Measurements from ENCODE around the gene CNNM1. TPM values are rescaled to one million over a fixed set of nuclear protein-coding genes. Genes with fewer than 3 reads are reported as not detected.

CNNM1 gene
- total and polyA plus RNA-seq, 9 of the 15 experiments (the other 6 are each of a cell fraction or from before 2014, with no cell fraction given) = not detected

GRCh38 chr10:99372546-99373271 lies 43.6 kb downstream of the CNNM1 start:
- Histone ChIP-seq H4K20me1 (replicated peaks; ENCODE audit: control insufficient read depth, insufficient read depth, low read length) (no peaks in the 10 kb centered on the region), H3K9me1 (ENCODE audit: control insufficient read depth, insufficient read depth, low read length) (no peaks in the 10 kb centered on the region), H3K4me3 (no peak overlapping the region), H3K27me3 (ENCODE audit: control insufficient read depth in 2 of 2, insufficient read depth in 2 of 2, low read length in 2 of 2) (0 out of 5 replicates have a peak, but pooled peaks cover 0 to 4% of the 10 kb centered on the region in 2 experiments), H2AFZ (ENCODE audit: low read depth, low read length) (no peak overlapping the region), H3K79me2 (ENCODE audit: control insufficient read depth, insufficient read depth, low read length) (no peaks in the 10 kb centered on the region), H3K4me1 (replicated peaks in 1 of 2; ENCODE audit: control insufficient read depth in 2 of 2, insufficient read depth in 2 of 2, low read length in 2 of 2) (no peaks in the 10 kb centered on the region), H3K9me3 (replicated peaks; ENCODE audit: control insufficient read depth, insufficient read depth, low read depth, low read length) (no peaks in the 10 kb centered on the region), H3K36me3 (ENCODE audit: control insufficient read depth, insufficient read depth, low read length) (no peaks in the 10 kb centered on the region), H3K4me2 (ENCODE audit: insufficient read depth, low read length) (no peak overlapping the region), H3K9ac (ENCODE audit: insufficient read depth in 1 of 2, low read depth in 2 of 2, low read length in 2 of 2) (no peak overlapping the region), H3K27ac (ENCODE audit: extremely low read depth, low read depth, low read length) (no peak overlapping the region)
- intact Hi-C loops (cut with micrococcal nuclease) (no loop called here), in situ Hi-C loops (cut with MboI) (no loop called here)
- 3% methylated on average over 6 of the region's 9 CpGs for WGBS (ENCODE audit: insufficient coverage, low coverage, missing lambda C conversion rate)
- FAIRE-seq (no peak), ATAC-seq (no peak), DNase-seq (ENCODE audit: extremely low read depth in 1 of 4, low spot score in 3 of 4) (no peak)
- POLR2A ChIA-PET = no interaction called here
- no TSS peak for BruUV-seq (replicated peaks)
- CTCF ChIA-PET (ENCODE audit: low intra/inter-chr PET ratio) = no interaction called here
- no peak for TF ChIP-seq FOXA3 (CRISPR knock-in tag; conservative IDR thresholded peaks at IDR 0.05 in 1 of 2, IDR thresholded peaks at IDR 0.05 in 1 of 2)
- peak; percentile 42; the same call in 1 of the 2 replicates for TF ChIP-seq ZNF316 (IDR thresholded peaks at IDR 0.05)
- no peak for TF ChIP-seq E2F6 (IDR thresholded peaks at IDR 0.05; ENCODE audit: borderline replicate concordance in 1 of 2, extremely low read depth in 1 of 2, insufficient read depth in 1 of 2, insufficient read length in 1 of 2, low read depth in 1 of 2, low read length in 1 of 2, poor library complexity in 1 of 2, severe bottlenecking in 1 of 2)
- TF ChIP-seq TFAM (CRISPR knock-in tag; conservative IDR thresholded peaks at IDR 0.05) = no peak
- TF ChIP-seq MAFF (IDR thresholded peaks at IDR 0.05; ENCODE audit: low read length) = peak; percentile 27; the same call in 1 of the 2 replicates
- TF ChIP-seq ZC3H8 (IDR thresholded peaks at IDR 0.05) = no peak
- TF ChIP-seq C11orf30 (IDR thresholded peaks at IDR 0.05; ENCODE audit: low read depth) = peak; percentile 60
- peak; percentile 98 for TF ChIP-seq CEBPB (tag; IDR thresholded peaks at IDR 0.05)
- no peak for TF ChIP-seq EP300 (IDR thresholded peaks at IDR 0.05; ENCODE audit: low read length)
- TF ChIP-seq CEBPG (CRISPR knock-in tag; IDR thresholded peaks at IDR 0.05) = 0 out of 2 replicates have a peak, but pooled peaks have one; percentile 24
- peak; percentile 84 to 98 for TF ChIP-seq CEBPG (tag; conservative IDR thresholded peaks at IDR 0.05 in 1 of 2, IDR thresholded peaks at IDR 0.05 in 1 of 2)
- TF ChIP-seq IRF9 (tag; IDR thresholded peaks at IDR 0.05) = peak; percentile 60; the same call in 1 of the 2 replicates
- TF ChIP-seq SIN3B (IDR thresholded peaks at IDR 0.05; ENCODE audit: low read depth) = no peak
- no peak for TF ChIP-seq ZNF133 (CRISPR knock-in tag; IDR thresholded peaks at IDR 0.05)
- TF ChIP-seq MAFG (tag; conservative IDR thresholded peaks at IDR 0.05) = peak; percentile 71
- TF ChIP-seq NFE2 (IDR thresholded peaks at IDR 0.05; ENCODE audit: low read depth) = peak; percentile 46; the same call in 1 of the 2 replicates
